ENCODE data around the gene VTI1A.

DNA sequence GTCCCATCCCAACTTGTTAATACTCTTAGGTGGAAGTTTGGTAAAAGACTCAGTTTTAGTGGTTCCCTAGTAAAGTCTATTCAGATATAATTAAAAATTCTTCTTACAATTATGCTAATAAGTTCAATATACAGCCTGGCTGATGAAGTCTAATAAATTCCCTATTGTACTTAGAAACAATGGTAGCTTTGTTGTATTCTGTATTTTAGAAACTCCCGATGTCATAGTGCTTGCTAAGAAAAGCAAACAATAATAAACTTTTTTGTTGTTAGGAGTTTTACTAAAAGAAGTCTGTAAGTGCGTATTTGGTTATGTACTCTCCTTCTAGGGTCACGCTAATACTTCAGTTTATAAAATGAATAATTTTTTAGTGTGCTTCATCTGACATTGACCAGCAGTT lies 206.8 kb downstream of the VTI1A start:
- TF ChIP-seq, protein P1, sequence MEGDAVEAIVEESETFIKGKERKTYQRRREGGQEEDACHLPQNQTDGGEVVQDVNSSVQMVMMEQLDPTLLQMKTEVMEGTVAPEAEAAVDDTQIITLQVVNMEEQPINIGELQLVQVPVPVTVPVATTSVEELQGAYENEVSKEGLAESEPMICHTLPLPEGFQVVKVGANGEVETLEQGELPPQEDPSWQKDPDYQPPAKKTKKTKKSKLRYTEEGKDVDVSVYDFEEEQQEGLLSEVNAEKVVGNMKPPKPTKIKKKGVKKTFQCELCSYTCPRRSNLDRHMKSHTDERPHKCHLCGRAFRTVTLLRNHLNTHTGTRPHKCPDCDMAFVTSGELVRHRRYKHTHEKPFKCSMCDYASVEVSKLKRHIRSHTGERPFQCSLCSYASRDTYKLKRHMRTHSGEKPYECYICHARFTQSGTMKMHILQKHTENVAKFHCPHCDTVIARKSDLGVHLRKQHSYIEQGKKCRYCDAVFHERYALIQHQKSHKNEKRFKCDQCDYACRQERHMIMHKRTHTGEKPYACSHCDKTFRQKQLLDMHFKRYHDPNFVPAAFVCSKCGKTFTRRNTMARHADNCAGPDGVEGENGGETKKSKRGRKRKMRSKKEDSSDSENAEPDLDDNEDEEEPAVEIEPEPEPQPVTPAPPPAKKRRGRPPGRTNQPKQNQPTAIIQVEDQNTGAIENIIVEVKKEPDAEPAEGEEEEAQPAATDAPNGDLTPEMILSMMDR (IDR thresholded peaks at IDR 0.05; ENCODE audit: low read depth, low read length): no peak
- TF ChIP-seq POLR2A (IDR thresholded peaks at IDR 0.05; ENCODE audit: extremely low read depth, insufficient read length) (no peak), MYC (IDR thresholded peaks at IDR 0.05; ENCODE audit: low read depth, low read length) (no peak)
- TF ChIP-seq, protein P2, sequence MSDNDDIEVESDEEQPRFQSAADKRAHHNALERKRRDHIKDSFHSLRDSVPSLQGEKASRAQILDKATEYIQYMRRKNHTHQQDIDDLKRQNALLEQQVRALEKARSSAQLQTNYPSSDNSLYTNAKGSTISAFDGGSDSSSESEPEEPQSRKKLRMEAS (IDR thresholded peaks at IDR 0.05; ENCODE audit: low read depth, low read length): no peak

All from NB4 (cell line).